ENCODE results near the gene STIM2.
"Not testable (repeated sequence)": the region's sequence is repeated elsewhere in the genome, so short reads cannot be mapped to it uniquely, and the experiment has no call there.

STIM2 gene

GRCh38 chr4:27005905-27006590, 145.4 kb downstream of the STIM2 start:
- DNase-seq: no peak

- DNase-seq: no peak
Measured at GRCh38 chr4:27006646-27007045, 146.0 kb downstream of the STIM2 start.

- DNase-seq: no peak
Measured at GRCh38 chr4:27007507-27007906, 146.9 kb downstream of the STIM2 start.

- no peak for DNase-seq
Measured at GRCh38 chr4:27008679-27009078, 148.0 kb downstream of the STIM2 start.

- no peak for DNase-seq
Measured at GRCh38 chr4:27009539-27009938, 148.9 kb downstream of the STIM2 start.

GRCh38 chr4:27010334-27010940, 149.8 kb downstream of the STIM2 start:
- peak; percentile 28 to 90 for DNase-seq

GRCh38 chr4:27011401-27011800, 150.8 kb downstream of the STIM2 start:
- DNase-seq: no peak

GRCh38 chr4:27013012-27013411, 152.4 kb downstream of the STIM2 start:
- DNase-seq: no peak

GRCh38 chr4:27016551-27016950, 155.9 kb downstream of the STIM2 start:
- DNase-seq: no peak

GRCh38 chr4:27017623-27018022, 157.0 kb downstream of the STIM2 start:
- no peak for DNase-seq

GRCh38 chr4:27018076-27018475, 157.4 kb downstream of the STIM2 start:
- DNase-seq: no peak

- no peak for DNase-seq
Measured at GRCh38 chr4:27018910-27019309, 158.3 kb downstream of the STIM2 start.

GRCh38 chr4:27019766-27020165, 159.1 kb downstream of the STIM2 start:
- DNase-seq: no peak

GRCh38 chr4:27020203-27020602, 159.6 kb downstream of the STIM2 start:
- no peak for DNase-seq

GRCh38 chr4:27020603-27021002, 160.0 kb downstream of the STIM2 start:
- no peak for DNase-seq

GRCh38 chr4:27022963-27023362, 162.3 kb downstream of the STIM2 start:
- DNase-seq: no peak

GRCh38 chr4:27023366-27023765, 162.7 kb downstream of the STIM2 start:
- DNase-seq: no peak

GRCh38 chr4:27024805-27025204, 164.2 kb downstream of the STIM2 start:
- DNase-seq: no peak

GRCh38 chr4:27027428-27027827, 166.8 kb downstream of the STIM2 start:
- no peak for DNase-seq

- not testable (repeated sequence) for DNase-seq
Measured at GRCh38 chr4:27035127-27035526, 174.5 kb downstream of the STIM2 start.

- DNase-seq: no peak
Measured at GRCh38 chr4:27040356-27040755, 179.7 kb downstream of the STIM2 start.

- no peak for DNase-seq
Measured at GRCh38 chr4:27042411-27042810, 181.8 kb downstream of the STIM2 start.

GRCh38 chr4:27043200-27043599, 182.6 kb downstream of the STIM2 start:
- DNase-seq: no peak

GRCh38 chr4:27046851-27047250, 186.2 kb downstream of the STIM2 start:
- no peak for DNase-seq

All from hippocampal formation (tissue), 2 donors.